Breast epithelium (tissue), 4 donors: ENCODE measurements around the gene OR10H1. TPM values are rescaled to one million over a fixed set of nuclear protein-coding genes. Genes with fewer than 3 reads are reported as not detected.
"Not testable (repeated sequence)": the region's sequence is repeated elsewhere in the genome, so short reads cannot be mapped to it uniquely, and the experiment has no call there.

Experiments
- DNase-seq, 2 donors: peaks; one replicate each; pipeline ENCODE4 v3.0.0-alpha.2; 2019; ENCODE audit warnings: low spot score in 2 of 2
- H3K27ac ChIP-seq, 2 donors: fragments of 200-600 bp; sonication (generic) in 1 of 2; one replicate each; pipeline ENCODE4 v1.5.1; 2016 to 2019; ENCODE audit warnings: mild to moderate bottlenecking in 1 of 2
- H3K27me3 ChIP-seq, 2 donors: fragments of 200-600 bp; sonication (generic) in 1 of 2; one replicate each; pipeline versions ENCODE4 v1.5.1 to v1.6.0; 2017 to 2019; ENCODE audit warnings: control low read depth in 1 of 2, mild to moderate bottlenecking in 1 of 2
- H3K36me3 ChIP-seq: fragments of 200-600 bp; one replicate; pipeline ENCODE4 v1.5.1; 2019
- H3K4me1 ChIP-seq, 2 donors: fragments of 200-600 bp; sonication (generic); one replicate each; pipeline ENCODE4 v1.5.1; 2016 to 2019; ENCODE audit warnings: control low read depth in 1 of 2
- H3K4me3 ChIP-seq, 3 donors: fragments of 200-600 bp; sonication (generic); 1 replicate in 2 of 3; 2 replicates in 1 of 3; pipeline ENCODE4 v1.5.1; 2016 to 2019; ENCODE audit warnings: mild to moderate bottlenecking in 3 of 3, moderate library complexity in 2 of 3
- H3K9me3 ChIP-seq, 2 donors: fragments of 200-600 bp; sonication (generic) in 1 of 2; one replicate each; pipeline ENCODE4 v1.5.1; 2016 to 2019; ENCODE audit warnings: control low read depth in 1 of 2
- POLR2A ChIP-seq: fragments of 450-650 bp; IDR thresholded peaks from one replicate; pipeline ENCODE4 v1.6.1; 2016; ENCODE audit warnings: antibody characterized with exemption, mild to moderate bottlenecking, moderate library complexity
- POLR2AphosphoS5 ChIP-seq, 3 donors: sonication (generic); formaldehyde crosslinking; IDR thresholded peaks; one replicate each; pipeline ENCODE4 v1.6.1; 2017; ENCODE audit warnings: antibody characterized with exemption in 3 of 3
- intact Hi-C: fragments of 100-400 bp; cut with DNase I; formaldehyde crosslinking; loops from one replicate; pipeline ENCODE4 v1.15.1; 2023; ENCODE audit warnings: low total_unique reads
- total RNA-seq, 3 donors: library from RNA; depleted of rRNA; stranded (reverse); fragments of >200 nt; gene quantifications; one replicate each; pipeline ENCODE4 v1.1.0, GENCODE V29; 2016
- TF ChIP-seq, protein P1 (sequence below), 3 donors: fragments of 450-650 bp; IDR thresholded peaks; one replicate each; pipeline ENCODE4 v1.5.1; 2016 to 2017; ENCODE audit warnings: antibody characterized with exemption in 3 of 3, mild to moderate bottlenecking in 3 of 3, moderate library complexity in 3 of 3

The OR10H1 gene
- total RNA-seq, 3 donors from 2014 or later = not detected

DNA sequence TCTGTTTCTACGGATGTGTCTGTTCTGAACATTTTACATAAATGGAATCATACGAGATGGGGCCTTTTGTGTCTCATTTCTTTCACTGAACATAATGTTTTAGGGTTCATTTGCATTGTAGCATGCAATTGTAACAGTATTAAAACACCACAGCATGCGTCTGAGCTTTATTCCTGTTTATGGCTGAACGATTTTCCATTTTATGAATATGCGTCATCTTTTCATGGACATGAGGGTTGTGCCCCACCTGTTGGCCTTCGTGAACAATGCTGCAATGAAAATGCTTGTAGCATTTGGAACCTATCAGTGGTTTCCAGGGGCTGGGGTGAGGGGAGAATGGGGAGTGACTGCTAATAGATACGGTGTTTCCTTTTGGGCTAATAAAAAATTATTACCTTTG is 5.1 kb downstream of the OR10H1 start:
- no peak for TF ChIP-seq POLR2AphosphoS5 (IDR thresholded peaks at IDR 0.05)
- TF ChIP-seq POLR2A = no peak
- TF ChIP-seq, protein P1, sequence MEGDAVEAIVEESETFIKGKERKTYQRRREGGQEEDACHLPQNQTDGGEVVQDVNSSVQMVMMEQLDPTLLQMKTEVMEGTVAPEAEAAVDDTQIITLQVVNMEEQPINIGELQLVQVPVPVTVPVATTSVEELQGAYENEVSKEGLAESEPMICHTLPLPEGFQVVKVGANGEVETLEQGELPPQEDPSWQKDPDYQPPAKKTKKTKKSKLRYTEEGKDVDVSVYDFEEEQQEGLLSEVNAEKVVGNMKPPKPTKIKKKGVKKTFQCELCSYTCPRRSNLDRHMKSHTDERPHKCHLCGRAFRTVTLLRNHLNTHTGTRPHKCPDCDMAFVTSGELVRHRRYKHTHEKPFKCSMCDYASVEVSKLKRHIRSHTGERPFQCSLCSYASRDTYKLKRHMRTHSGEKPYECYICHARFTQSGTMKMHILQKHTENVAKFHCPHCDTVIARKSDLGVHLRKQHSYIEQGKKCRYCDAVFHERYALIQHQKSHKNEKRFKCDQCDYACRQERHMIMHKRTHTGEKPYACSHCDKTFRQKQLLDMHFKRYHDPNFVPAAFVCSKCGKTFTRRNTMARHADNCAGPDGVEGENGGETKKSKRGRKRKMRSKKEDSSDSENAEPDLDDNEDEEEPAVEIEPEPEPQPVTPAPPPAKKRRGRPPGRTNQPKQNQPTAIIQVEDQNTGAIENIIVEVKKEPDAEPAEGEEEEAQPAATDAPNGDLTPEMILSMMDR (IDR thresholded peaks at IDR 0.05) = peak in 2 of 3 donors; percentile 18 to 33
- Histone ChIP-seq H3K36me3 (no peaks in the 10 kb centered on the region), H3K4me1 (no peaks in the 10 kb centered on the region), H3K27me3 (peaks cover 0 to 8% of the 10 kb centered on the region in 2 donors), H3K9me3 (no peaks in the 10 kb centered on the region), H3K4me3 (no peak overlapping the region), H3K27ac (no peak overlapping the region)
- intact Hi-C loops = no loop called here
- no peak for DNase-seq

DNA sequence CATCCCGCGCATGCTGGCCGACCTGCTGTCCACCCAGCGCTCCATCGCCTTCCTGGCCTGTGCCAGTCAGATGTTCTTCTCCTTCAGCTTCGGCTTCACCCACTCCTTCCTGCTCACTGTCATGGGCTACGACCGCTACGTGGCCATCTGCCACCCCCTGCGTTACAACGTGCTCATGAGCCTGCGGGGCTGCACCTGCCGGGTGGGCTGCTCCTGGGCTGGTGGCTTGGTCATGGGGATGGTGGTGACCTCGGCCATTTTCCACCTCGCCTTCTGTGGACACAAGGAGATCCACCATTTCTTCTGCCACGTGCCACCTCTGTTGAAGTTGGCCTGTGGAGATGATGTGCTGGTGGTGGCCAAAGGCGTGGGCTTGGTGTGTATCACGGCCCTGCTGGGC is 21.2 kb downstream of the OR10H1 start:
- H3K27ac ChIP-seq, H3K4me3 ChIP-seq, H3K27me3 ChIP-seq, H3K9me3 ChIP-seq, H3K4me1 ChIP-seq, intact Hi-C loops, DNase-seq, H3K36me3 ChIP-seq: not testable (repeated sequence)

DNA sequence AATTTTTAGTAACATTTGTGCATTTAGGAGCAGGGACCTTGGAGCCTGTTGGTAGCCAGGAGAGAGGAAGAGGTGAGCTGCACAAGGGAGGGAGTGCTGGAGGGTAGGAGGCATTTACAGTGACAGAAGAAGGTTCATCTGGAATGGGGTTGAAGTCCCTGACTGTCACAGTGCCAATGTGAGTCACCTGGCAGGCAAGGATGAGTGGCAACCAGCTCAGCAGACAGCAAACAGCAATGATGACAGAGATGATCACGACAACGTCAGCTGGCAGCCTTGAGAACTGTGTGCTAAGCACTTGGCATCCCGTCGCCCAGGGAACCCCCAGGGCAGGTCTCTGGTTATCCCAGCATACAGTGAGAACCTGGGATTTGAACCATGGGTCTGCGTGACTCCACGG is 25.4 kb downstream of the OR10H1 start:
- Histone ChIP-seq H3K4me3 (no peak overlapping the region), H3K36me3 (no peaks in the 10 kb centered on the region), H3K27ac (no peak overlapping the region), H3K4me1 (no peaks in the 10 kb centered on the region), H3K9me3 (no peaks in the 10 kb centered on the region), H3K27me3 (peaks cover 0 to 7% of the 10 kb centered on the region in 2 donors)
- DNase-seq = no peak
- TF ChIP-seq POLR2A (no peak), POLR2AphosphoS5 (IDR thresholded peaks at IDR 0.05) (no peak)
- TF ChIP-seq, protein P1 (IDR thresholded peaks at IDR 0.05) = no peak
- intact Hi-C loops = no loop called here

DNA sequence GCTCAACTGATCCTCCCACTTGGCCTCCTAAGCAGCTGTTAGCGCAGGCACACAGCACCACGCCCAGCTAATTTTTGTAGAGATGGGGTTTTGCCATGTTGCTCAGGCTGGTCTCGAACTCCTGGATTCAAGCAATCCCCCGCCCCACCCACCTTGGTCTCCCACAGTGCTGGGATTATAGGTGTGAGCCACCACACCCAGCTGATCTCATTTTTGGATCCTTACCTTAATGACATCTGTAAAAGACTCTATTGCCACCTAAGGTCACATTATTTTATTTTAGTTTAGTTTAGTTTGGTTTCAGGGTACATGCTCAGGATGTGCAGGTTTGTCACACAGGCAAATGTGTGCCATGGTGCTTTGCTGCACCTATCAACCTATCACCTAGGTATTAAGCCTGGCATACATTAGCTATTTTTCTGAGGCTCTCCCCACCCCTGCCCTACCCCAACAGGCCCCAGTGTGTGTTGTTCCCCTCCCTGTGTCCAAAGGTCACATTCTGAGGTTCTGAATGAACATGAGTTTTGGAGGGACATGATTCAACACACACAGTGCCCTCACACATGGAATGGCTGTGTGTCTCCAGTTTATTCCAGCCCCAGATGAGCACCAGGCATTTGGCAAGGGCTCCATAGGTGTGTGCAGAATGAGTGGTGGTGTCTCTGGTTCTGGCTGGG is 26.7 kb downstream of the OR10H1 start:
- no peak for DNase-seq
- H3K9me3 ChIP-seq = no peaks in the 10 kb centered on the region

DNA sequence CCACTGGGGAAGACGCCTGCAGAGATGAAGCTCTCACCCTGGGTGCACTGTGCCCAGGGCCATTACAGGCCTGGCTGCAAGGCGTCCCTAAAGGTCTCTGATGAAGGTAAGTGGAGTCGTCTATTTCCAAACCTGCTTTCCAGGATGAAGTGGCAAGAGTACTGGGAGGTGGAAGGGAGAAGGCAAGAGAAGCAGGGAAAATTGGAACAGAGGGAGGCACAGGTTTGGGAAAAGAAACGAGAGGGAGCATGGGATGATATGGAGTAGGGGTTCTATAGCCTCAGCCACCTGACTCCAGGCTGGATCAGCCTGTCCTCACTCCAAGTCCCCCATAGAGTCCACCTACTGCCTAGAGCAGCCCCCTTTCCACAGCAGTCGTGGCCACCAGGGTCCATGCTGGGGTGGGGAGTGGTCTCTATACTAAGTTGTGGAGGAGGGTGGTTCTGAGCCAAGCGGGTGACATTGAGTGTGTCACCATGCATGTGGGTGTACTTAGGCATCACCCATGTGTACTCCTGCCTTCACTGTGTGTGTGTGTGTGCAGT is 27.8 kb downstream of the OR10H1 start, which contains the start of gene OR10H5:
TSS of gene OR10H5 (plus strand) at position 51 of the 545 bp plus-strand sequence. CDS start 6,388 bp downstream, outside the sequence.
- Histone ChIP-seq H3K27me3 (peaks cover 0 to 7% of the 10 kb centered on the region in 2 donors), H3K4me1 (no peaks in the 10 kb centered on the region), H3K27ac (no peak within 1 kb of the TSS), H3K4me3 (no peak within 1 kb of the TSS), H3K9me3 (no peaks in the 10 kb centered on the region), H3K36me3 (no peaks in the 10 kb centered on the region)
- intact Hi-C loops = no loop called here
- DNase-seq = no peak
- TF ChIP-seq POLR2A (no peak), POLR2AphosphoS5 (IDR thresholded peaks at IDR 0.05) (no peak)
- TF ChIP-seq, protein P1 (IDR thresholded peaks at IDR 0.05) = no peak

More for the DNA sequence above, 26.7 kb downstream of the OR10H1 start:
- H3K36me3 ChIP-seq = no peaks in the 10 kb centered on the region
- TF ChIP-seq POLR2AphosphoS5 (IDR thresholded peaks at IDR 0.05) (no peak), POLR2A (no peak)
- TF ChIP-seq, protein P1 (IDR thresholded peaks at IDR 0.05) = no peak
- H3K4me3 ChIP-seq = no peak overlapping the region
- H3K27me3 ChIP-seq = peaks cover 0 to 7% of the 10 kb centered on the region in 2 donors
- no peaks in the 10 kb centered on the region for H3K4me1 ChIP-seq
- intact Hi-C loops = no loop called here
- H3K27ac ChIP-seq = no peak overlapping the region

DNA sequence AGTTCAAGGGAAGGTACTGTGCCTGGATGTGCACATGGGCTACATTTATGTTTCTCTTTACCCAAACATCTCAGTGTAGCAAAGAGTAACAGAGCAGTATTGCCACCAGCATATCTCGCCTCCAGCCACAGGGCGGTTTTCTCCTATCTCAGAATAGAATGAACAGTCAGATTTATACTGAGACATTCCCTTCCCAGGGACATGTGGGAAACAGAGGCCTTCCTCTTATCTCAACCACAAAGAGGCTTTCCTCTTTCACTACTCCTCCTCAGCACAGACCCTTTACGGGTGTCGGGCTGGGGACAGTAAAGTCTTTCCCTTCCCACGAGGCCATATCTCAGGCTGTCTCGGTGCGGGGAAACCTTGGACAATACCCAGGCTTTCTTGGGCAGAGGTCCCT is 32.6 kb downstream of the OR10H1 start:
- H3K9me3 ChIP-seq, H3K4me1 ChIP-seq, DNase-seq, intact Hi-C loops, H3K27ac ChIP-seq, H3K27me3 ChIP-seq, H3K4me3 ChIP-seq, H3K36me3 ChIP-seq: not testable (repeated sequence)
